HCT116 (cell line): Measurements from ENCODE around the gene SEMA3C. TPM values are rescaled to one million over a fixed set of nuclear protein-coding genes. Genes with fewer than 3 reads are reported as not detected.

Experiments
- ATAC-seq: fragments of 200-7000 bp; cut with Tn5 transposase; 2 replicates; pipeline ENCODE4 v1.9.1; 2020; ENCODE audit warnings: mild to moderate bottlenecking, moderate library complexity
- BruUV-seq: library from RNA; stranded (reverse); fragments of 400-500 nt; replicated peaks from 2 replicates; lab custom pipeline; 2021; lab: Mats Ljungman, UMichigan
- CTCF ChIA-PET: fragments of 300-600 bp; sonication (Branson Sonifier 250); formaldehyde crosslinking; loops from one replicate; lab custom pipeline; 2021; ENCODE audit warnings: antibody characterized with exemption; lab: Charles Lee
- POLR2A ChIA-PET: fragments of 300-600, 350-600 bp; sonication (Branson Sonifier 250); formaldehyde crosslinking; loops from one replicate; lab custom pipeline; 2021; ENCODE audit warnings: antibody characterized with exemption; lab: Charles Lee
- RAD21 ChIA-PET, 2 experiments: fragments of 300-600 bp; sonication (Branson Sonifier 250); formaldehyde crosslinking; loops; one replicate each; lab custom pipeline; 2023; ENCODE audit warnings: low total read pairs in 2 of 2; ENCODE audit not compliant: uncharacterized antibody in 2 of 2, unreplicated experiment in 2 of 2, low non-redundant PET in 1 of 2; lab: Charles Lee
- DNase-seq: peaks from one replicate; pipeline ENCODE4 v3.0.0-alpha.2; 2010; ENCODE audit warnings: low read depth, low spot score
- H2AFZ ChIP-seq: fragments of 200-600 bp; shearing (Covaris generic), sonication (generic); 2 replicates; pipeline ENCODE4 v1.6.1; 2017; ENCODE audit warnings: low read depth, mixed run types, mixed read lengths, antibody characterized with exemption, low read length; ENCODE audit not compliant: poor library complexity, severe bottlenecking
- H3K27ac ChIP-seq: 2 replicates; pipeline ENCODE4 v1.5.1; 2012; ENCODE audit warnings: low read depth, low read length
- H3K27me3 ChIP-seq: fragments of 200-600 bp; sonication (generic); 2 replicates; pipeline ENCODE4 v1.6.1; 2016; ENCODE audit warnings: mixed run types, low read length, mixed read lengths; ENCODE audit not compliant: insufficient read depth
- H3K36me3 ChIP-seq, 2 experiments: fragments of 200-500 bp in 1 of 2; fragments of 200-600 bp in 1 of 2; sonication (Bioruptor generic) in 1 of 2; sonication (generic) in 1 of 2; 2 replicates each; pipeline versions ENCODE4 v1.5.1 to v1.6.1; 2014 to 2016; ENCODE audit warnings: low read length in 2 of 2, inconsistent platforms in 1 of 2, mixed read lengths in 1 of 2, mixed run types in 1 of 2; ENCODE audit not compliant: insufficient read depth in 2 of 2, control insufficient read depth in 1 of 2
- H3K4me1 ChIP-seq, 2 experiments: fragments of 200-600 bp in 1 of 2; sonication (generic) in 1 of 2; 2 replicates each; pipeline versions ENCODE4 v1.5.1 to v1.6.1; 2012 to 2017; ENCODE audit warnings: low read length in 2 of 2, inconsistent platforms in 1 of 2, mild to moderate bottlenecking in 1 of 2, mixed read lengths in 1 of 2, mixed run types in 1 of 2, moderate library complexity in 1 of 2; ENCODE audit not compliant: insufficient read depth in 2 of 2, control insufficient read depth in 1 of 2
- H3K4me2 ChIP-seq: fragments of 200-600 bp; sonication (generic); 2 replicates; pipeline ENCODE4 v1.6.1; 2017; ENCODE audit warnings: mixed run types, low read length, mixed read lengths
- H3K4me3 ChIP-seq, 2 experiments: fragments of 200-600 bp in 1 of 2; sonication (generic) in 1 of 2; replicated peaks in 1 of 2; 2 replicates each; pipeline ENCODE4 v1.5.1; 2011 to 2016; ENCODE audit warnings: low read length in 2 of 2, control low read depth in 1 of 2, low read depth in 1 of 2, mild to moderate bottlenecking in 1 of 2, mixed read lengths in 1 of 2, mixed run types in 1 of 2
- H3K79me2 ChIP-seq: fragments of 200-600 bp; sonication (generic); 2 replicates; pipeline ENCODE4 v1.6.1; 2017; ENCODE audit warnings: mild to moderate bottlenecking, mixed run types, low read length, moderate library complexity, mixed read lengths; ENCODE audit not compliant: insufficient read depth
- H3K9ac ChIP-seq: fragments of 200-600 bp; sonication (generic); 2 replicates; pipeline ENCODE4 v1.6.1; 2016; ENCODE audit warnings: low read length, mixed read lengths
- H3K9me2 ChIP-seq: fragments of 200-600 bp; sonication (generic), shearing (Covaris generic); 2 replicates; pipeline ENCODE4 v1.6.1; 2017; ENCODE audit warnings: mixed run types, mild to moderate bottlenecking, moderate library complexity; ENCODE audit not compliant: insufficient read depth
- H3K9me3 ChIP-seq, 2 experiments: fragments of 200-500 bp in 1 of 2; fragments of 200-600 bp in 1 of 2; sonication (Bioruptor generic) in 1 of 2; sonication (generic) in 1 of 2; 2 replicates each; pipeline ENCODE4 v1.6.1; 2014 to 2017; ENCODE audit warnings: low read length in 2 of 2, mixed read lengths in 2 of 2, inconsistent platforms in 1 of 2, low read depth in 1 of 2, mild to moderate bottlenecking in 1 of 2, mixed run types in 1 of 2, moderate library complexity in 1 of 2; ENCODE audit not compliant: control insufficient read depth in 1 of 2, insufficient read depth in 1 of 2
- H4K20me1 ChIP-seq: fragments of 200-600 bp; sonication (generic), shearing (Covaris generic); 2 replicates; pipeline ENCODE4 v1.6.1; 2017; ENCODE audit warnings: mixed run types, mild to moderate bottlenecking, moderate library complexity; ENCODE audit not compliant: insufficient read depth
- CBX3 ChIP-seq: IDR thresholded peaks from 2 replicates; pipeline ENCODE4 v1.6.1; 2012; ENCODE audit warnings: low read depth
- CEBPB ChIP-seq: IDR thresholded peaks from 2 replicates; pipeline ENCODE4 v1.6.1; 2012; ENCODE audit warnings: low read depth
- EGR1 ChIP-seq: IDR thresholded peaks from 2 replicates; pipeline ENCODE4 v1.6.1; 2012; ENCODE audit warnings: low read depth
- ELF1 ChIP-seq: IDR thresholded peaks from 2 replicates; pipeline ENCODE4 v1.6.1; 2012; ENCODE audit warnings: low read depth, borderline replicate concordance
- EZH2phosphoT487 ChIP-seq: fragments of 200-600 bp; IDR thresholded peaks from 2 replicates; pipeline ENCODE4 v1.6.1; 2018; ENCODE audit warnings: antibody characterized with exemption, borderline replicate concordance
- FOSL1 ChIP-seq: IDR thresholded peaks from 2 replicates; pipeline ENCODE4 v1.6.1; 2012; ENCODE audit warnings: low read depth
- POLR2A ChIP-seq: IDR thresholded peaks from 2 replicates; pipeline ENCODE4 v1.7.0; 2011; ENCODE audit warnings: borderline replicate concordance; ENCODE audit not compliant: insufficient read depth, insufficient read length; ENCODE audit errors: extremely low read depth
- RAD21 ChIP-seq: IDR thresholded peaks from 2 replicates; pipeline ENCODE4 v1.6.1; 2012; ENCODE audit warnings: low read depth, mild to moderate bottlenecking
- SIN3A ChIP-seq: IDR thresholded peaks from 2 replicates; pipeline ENCODE4 v1.6.1; 2012; ENCODE audit warnings: low read depth
- SP1 ChIP-seq: IDR thresholded peaks from 2 replicates; pipeline ENCODE4 v1.6.1; 2012; ENCODE audit warnings: low read depth
- TCF7L2 ChIP-seq: IDR thresholded peaks from 2 replicates; pipeline ENCODE4 v1.7.0; 2011; ENCODE audit warnings: borderline replicate concordance, inconsistent platforms; ENCODE audit not compliant: insufficient read depth, insufficient read length; ENCODE audit errors: extremely low read depth
- YY1 ChIP-seq: IDR thresholded peaks from 2 replicates; pipeline ENCODE4 v1.6.1; 2011; ENCODE audit warnings: low read length, low read depth, moderate library complexity, mild to moderate bottlenecking; ENCODE audit not compliant: insufficient replicate concordance; ENCODE audit errors: extremely low read depth
- ZNF274 ChIP-seq: fragments of 200-500 bp; sonication (Bioruptor generic); IDR thresholded peaks from 2 replicates; pipeline ENCODE4 v1.6.1; 2014; ENCODE audit warnings: mild to moderate bottlenecking, low read depth, low read length, inconsistent platforms
- intact Hi-C: fragments of 100-400 bp; cut with micrococcal nuclease; formaldehyde crosslinking; loops from 2 replicates; pipeline ENCODE4 v1.10.0; 2022
- total RNA-seq: library from RNA; stranded (reverse); gene quantifications from one replicate; pipeline ENCODE4 v1.2.1, GENCODE V29; 2021; ENCODE audit not compliant: unreplicated experiment
- TF ChIP-seq, protein P1 (sequence below): IDR thresholded peaks from 2 replicates; pipeline ENCODE4 v1.6.1; 2011; ENCODE audit warnings: mild to moderate bottlenecking, low read length, moderate library complexity; ENCODE audit not compliant: insufficient replicate concordance; ENCODE audit errors: extremely low read depth
- TF ChIP-seq, protein P2 (sequence below), 3 experiments: fragments of 200-600 bp in 1 of 3; sonication (generic) in 1 of 3; IDR thresholded peaks in 2 of 3; conservative IDR thresholded peaks in 1 of 3; 2 replicates each; pipeline ENCODE4 v1.5.1; 2012 to 2017; ENCODE audit warnings: low read depth in 2 of 3, low read length in 2 of 3, antibody characterized with exemption in 1 of 3, borderline replicate concordance in 1 of 3, control low read depth in 1 of 3, mild to moderate bottlenecking in 1 of 3, mixed read lengths in 1 of 3, mixed run types in 1 of 3, moderate library complexity in 1 of 3; ENCODE audit not compliant: insufficient read depth in 1 of 3
- TF ChIP-seq, protein P3 (sequence below): IDR thresholded peaks from 2 replicates; pipeline ENCODE4 v1.6.1; 2012
- TF ChIP-seq, protein P4 (sequence below): IDR thresholded peaks from 2 replicates; pipeline ENCODE4 v1.6.1; 2012

The SEMA3C gene
- total RNA-seq, 1 experiment from 2014 or later, result 25.3 TPM

DNA sequence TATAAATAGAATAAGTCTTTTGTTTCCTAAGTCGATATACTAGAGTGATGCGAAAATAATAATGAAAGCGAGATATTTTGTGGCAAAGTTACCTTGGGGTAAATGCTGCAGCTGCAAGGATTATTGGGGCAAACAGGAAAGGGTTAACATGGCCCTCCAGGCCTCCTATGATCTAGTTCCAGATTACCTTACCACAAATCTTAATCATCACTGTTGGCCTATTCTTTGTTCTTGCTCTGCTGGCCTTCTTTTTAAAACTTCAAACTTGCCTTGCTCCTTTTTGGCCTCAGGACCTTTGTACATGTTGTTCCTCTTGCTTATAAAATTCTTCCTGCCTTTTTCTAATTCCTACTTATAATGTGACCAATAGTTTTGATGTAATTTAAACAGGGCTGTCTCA lies 81.5 kb downstream of the SEMA3C start:
- Histone ChIP-seq H3K4me1 (peaks cover 4 to 13% of the 10 kb centered on the region in 2 experiments; a peak in 3 of 4 replicates), H3K27me3 (no peaks in the 10 kb centered on the region), H3K79me2 (no peaks in the 10 kb centered on the region), H3K9me3 (no peaks in the 10 kb centered on the region), H3K9me2 (no peaks in the 10 kb centered on the region), H3K36me3 (no peaks in the 10 kb centered on the region), H3K4me2 (peak overlapping the region; percentile 8; the same call in 1 of the 2 replicates), H3K4me3 (no peak overlapping the region), H2AFZ (no peak overlapping the region), H3K9ac (no peak overlapping the region), H3K27ac (no peak overlapping the region), H4K20me1 (no peaks in the 10 kb centered on the region)
- POLR2A ChIA-PET, result no interaction called here
- RAD21 ChIA-PET, result no interaction called here
- CTCF ChIA-PET, result no interaction called here
- intact Hi-C loops, result no loop called here
- BruUV-seq, result no TSS peak
- no peak for TF ChIP-seq POLR2A
- DNase-seq (no peak), ATAC-seq (no peak)

DNA sequence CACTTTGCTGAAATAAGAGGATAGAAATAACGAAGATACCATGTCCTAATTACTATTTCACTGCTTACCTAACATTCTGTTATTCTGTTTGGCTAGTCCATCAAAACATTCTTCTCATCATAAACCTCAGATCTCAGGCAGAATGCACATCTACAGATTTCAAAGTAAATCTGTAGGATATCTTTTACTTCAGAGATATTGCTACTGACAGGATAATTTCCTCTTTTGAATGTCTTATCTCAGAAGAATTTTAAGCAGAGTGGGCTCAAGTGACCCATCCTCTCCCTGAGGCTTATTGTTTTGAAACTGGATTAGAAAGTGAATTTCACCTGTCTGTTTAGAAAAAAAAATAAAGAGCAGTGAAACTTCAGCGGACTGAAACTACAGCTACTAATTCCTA lies 83.6 kb downstream of the SEMA3C start:
- POLR2A ChIA-PET, result no interaction called here
- H3K4me2 ChIP-seq, result no peak overlapping the region
- H3K4me1 ChIP-seq, result peaks cover 17 to 34% of the 10 kb centered on the region in 2 experiments
- H3K9ac ChIP-seq, result no peak overlapping the region
- intact Hi-C loops, result no loop called here
- H3K79me2 ChIP-seq, result no peaks in the 10 kb centered on the region
- CTCF ChIA-PET, result no interaction called here
- no peak for TF ChIP-seq FOSL1
- TF ChIP-seq, protein P1, sequence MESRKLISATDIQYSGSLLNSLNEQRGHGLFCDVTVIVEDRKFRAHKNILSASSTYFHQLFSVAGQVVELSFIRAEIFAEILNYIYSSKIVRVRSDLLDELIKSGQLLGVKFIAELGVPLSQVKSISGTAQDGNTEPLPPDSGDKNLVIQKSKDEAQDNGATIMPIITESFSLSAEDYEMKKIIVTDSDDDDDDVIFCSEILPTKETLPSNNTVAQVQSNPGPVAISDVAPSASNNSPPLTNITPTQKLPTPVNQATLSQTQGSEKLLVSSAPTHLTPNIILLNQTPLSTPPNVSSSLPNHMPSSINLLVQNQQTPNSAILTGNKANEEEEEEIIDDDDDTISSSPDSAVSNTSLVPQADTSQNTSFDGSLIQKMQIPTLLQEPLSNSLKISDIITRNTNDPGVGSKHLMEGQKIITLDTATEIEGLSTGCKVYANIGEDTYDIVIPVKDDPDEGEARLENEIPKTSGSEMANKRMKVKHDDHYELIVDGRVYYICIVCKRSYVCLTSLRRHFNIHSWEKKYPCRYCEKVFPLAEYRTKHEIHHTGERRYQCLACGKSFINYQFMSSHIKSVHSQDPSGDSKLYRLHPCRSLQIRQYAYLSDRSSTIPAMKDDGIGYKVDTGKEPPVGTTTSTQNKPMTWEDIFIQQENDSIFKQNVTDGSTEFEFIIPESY, result no peak
- no peak for TF ChIP-seq CBX3
- TF ChIP-seq POLR2A, result no peak
- no peak for TF ChIP-seq TCF7L2
- TF ChIP-seq, protein P2, sequence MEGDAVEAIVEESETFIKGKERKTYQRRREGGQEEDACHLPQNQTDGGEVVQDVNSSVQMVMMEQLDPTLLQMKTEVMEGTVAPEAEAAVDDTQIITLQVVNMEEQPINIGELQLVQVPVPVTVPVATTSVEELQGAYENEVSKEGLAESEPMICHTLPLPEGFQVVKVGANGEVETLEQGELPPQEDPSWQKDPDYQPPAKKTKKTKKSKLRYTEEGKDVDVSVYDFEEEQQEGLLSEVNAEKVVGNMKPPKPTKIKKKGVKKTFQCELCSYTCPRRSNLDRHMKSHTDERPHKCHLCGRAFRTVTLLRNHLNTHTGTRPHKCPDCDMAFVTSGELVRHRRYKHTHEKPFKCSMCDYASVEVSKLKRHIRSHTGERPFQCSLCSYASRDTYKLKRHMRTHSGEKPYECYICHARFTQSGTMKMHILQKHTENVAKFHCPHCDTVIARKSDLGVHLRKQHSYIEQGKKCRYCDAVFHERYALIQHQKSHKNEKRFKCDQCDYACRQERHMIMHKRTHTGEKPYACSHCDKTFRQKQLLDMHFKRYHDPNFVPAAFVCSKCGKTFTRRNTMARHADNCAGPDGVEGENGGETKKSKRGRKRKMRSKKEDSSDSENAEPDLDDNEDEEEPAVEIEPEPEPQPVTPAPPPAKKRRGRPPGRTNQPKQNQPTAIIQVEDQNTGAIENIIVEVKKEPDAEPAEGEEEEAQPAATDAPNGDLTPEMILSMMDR (IDR thresholded peaks at IDR 0.05 in 2 of 3, conservative IDR thresholded peaks at IDR 0.05 in 1 of 3; ENCODE audit: borderline replicate concordance in 1 of 3, insufficient read depth in 1 of 3, low read depth in 2 of 3, low read length in 2 of 3), result no peak
- TF ChIP-seq ZNF274, result no peak
- no peak for TF ChIP-seq EZH2phosphoT487
- TF ChIP-seq CEBPB, result no peak
- no peak for TF ChIP-seq ELF1
- TF ChIP-seq RAD21, result no peak
- TF ChIP-seq, protein P3, sequence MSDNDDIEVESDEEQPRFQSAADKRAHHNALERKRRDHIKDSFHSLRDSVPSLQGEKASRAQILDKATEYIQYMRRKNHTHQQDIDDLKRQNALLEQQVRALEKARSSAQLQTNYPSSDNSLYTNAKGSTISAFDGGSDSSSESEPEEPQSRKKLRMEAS, result no peak
- no peak for TF ChIP-seq SP1
- no peak for TF ChIP-seq YY1
- no peak for TF ChIP-seq SIN3A
- TF ChIP-seq, protein P4, sequence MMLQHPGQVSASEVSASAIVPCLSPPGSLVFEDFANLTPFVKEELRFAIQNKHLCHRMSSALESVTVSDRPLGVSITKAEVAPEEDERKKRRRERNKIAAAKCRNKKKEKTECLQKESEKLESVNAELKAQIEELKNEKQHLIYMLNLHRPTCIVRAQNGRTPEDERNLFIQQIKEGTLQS, result no peak
- no peak for TF ChIP-seq EGR1
- H3K36me3 ChIP-seq, result no peaks in the 10 kb centered on the region
- no peak overlapping the region for H3K27ac ChIP-seq
- H3K9me3 ChIP-seq, result no peaks in the 10 kb centered on the region
- H3K9me2 ChIP-seq, result no peaks in the 10 kb centered on the region; the same call in 1 of the 2 replicates
- no peaks in the 10 kb centered on the region for H3K27me3 ChIP-seq
- H3K4me3 ChIP-seq, result no peak overlapping the region
- no TSS peak for BruUV-seq
- no peak overlapping the region for H2AFZ ChIP-seq
- ATAC-seq, result no peak
- RAD21 ChIA-PET, result no interaction called here
- DNase-seq, result no peak
- no peaks in the 10 kb centered on the region for H4K20me1 ChIP-seq
